GM23248 (cell line): Measurements from ENCODE around the gene RNF125. TPM values are rescaled to one million over a fixed set of nuclear protein-coding genes. Genes with fewer than 3 reads are reported as not detected.
A peak's percentile ranks its signal among the peaks of the same experiment; 100 is the strongest.
"Not testable (repeated sequence)": the region's sequence is repeated elsewhere in the genome, so short reads cannot be mapped to it uniquely, and the experiment has no call there.

Experiments used
- DNase-seq: peaks from one replicate; pipeline ENCODE4 v3.0.0-alpha.2; 2015
- H2AFZ ChIP-seq: fragments of 200-600 bp; sonication (generic); 2 replicates; pipeline ENCODE4 v1.6.1; 2016; ENCODE audit warnings: antibody characterized with exemption
- H3F3A ChIP-seq: fragments of 200-600 bp; sonication (generic); 2 replicates; pipeline ENCODE4 v1.6.1; 2016; ENCODE audit warnings: mild to moderate bottlenecking, antibody characterized with exemption, mixed run types; ENCODE audit not compliant: insufficient read depth
- H3K27ac ChIP-seq: fragments of 200-600 bp; sonication (generic); 2 replicates; pipeline ENCODE4 v1.5.1; 2016; ENCODE audit warnings: mild to moderate bottlenecking
- H3K27me3 ChIP-seq: fragments of 200-600 bp; sonication (generic); replicated peaks from 2 replicates; pipeline ENCODE4 v1.6.1; 2016; ENCODE audit warnings: mild to moderate bottlenecking; ENCODE audit not compliant: insufficient read depth
- H3K36me3 ChIP-seq: fragments of 200-600 bp; sonication (generic); 2 replicates; pipeline ENCODE4 v1.6.1; 2016; ENCODE audit warnings: low read depth, mild to moderate bottlenecking
- H3K4me1 ChIP-seq: fragments of 200-600 bp; sonication (generic); 2 replicates; pipeline ENCODE4 v1.6.1; 2016; ENCODE audit warnings: mild to moderate bottlenecking; ENCODE audit not compliant: insufficient read depth
- H3K4me2 ChIP-seq: fragments of 200-600 bp; sonication (generic); one replicate; pipeline ENCODE4 v1.6.1; 2016; ENCODE audit warnings: mild to moderate bottlenecking; ENCODE audit not compliant: unreplicated experiment
- H3K4me3 ChIP-seq: fragments of 200-600 bp; sonication (generic); 2 replicates; pipeline ENCODE4 v1.5.1; 2016; ENCODE audit warnings: mild to moderate bottlenecking
- H3K79me2 ChIP-seq: fragments of 200-600 bp; sonication (generic); 2 replicates; pipeline ENCODE4 v1.6.1; 2016; ENCODE audit warnings: mild to moderate bottlenecking; ENCODE audit not compliant: insufficient read depth
- H3K9ac ChIP-seq: fragments of 200-600 bp; sonication (generic); 2 replicates; pipeline ENCODE4 v1.6.1; 2016; ENCODE audit warnings: mild to moderate bottlenecking
- H3K9me2 ChIP-seq: fragments of 200-600 bp; sonication (generic); 2 replicates; pipeline ENCODE4 v1.6.1; 2016; ENCODE audit warnings: mixed run types, mild to moderate bottlenecking, moderate library complexity; ENCODE audit not compliant: insufficient read depth
- H3K9me3 ChIP-seq: fragments of 200-600 bp; sonication (generic); one replicate; pipeline ENCODE4 v1.6.1; 2017; ENCODE audit warnings: low read depth
- H4K20me1 ChIP-seq: fragments of 200-600 bp; sonication (generic); 2 replicates; pipeline ENCODE4 v1.6.0; 2016; ENCODE audit not compliant: insufficient read depth
- EZH2 ChIP-seq: fragments of 200-600 bp; sonication (generic); IDR thresholded peaks from 2 replicates; pipeline ENCODE4 v1.6.1; 2018; ENCODE audit warnings: antibody characterized with exemption, mild to moderate bottlenecking; ENCODE audit not compliant: insufficient read depth, poor library complexity, severe bottlenecking
- EZH2phosphoT487 ChIP-seq: fragments of 200-600 bp; sonication (generic); IDR thresholded peaks from 2 replicates; pipeline ENCODE4 v1.6.1; 2018; ENCODE audit warnings: antibody characterized with exemption, moderate library complexity, mild to moderate bottlenecking, low read depth; ENCODE audit not compliant: insufficient read depth
- WGBS, 2 experiments: methylation state at CpG; one replicate each; pipeline ENCODE4 v1.1.6; 2015 to 2017; ENCODE audit warnings: low lambda C conversion rate in 2 of 2, low coverage in 1 of 2; ENCODE audit errors: missing lambda C conversion rate in 2 of 2; 5-methylcytosine and 5-hydroxymethylcytosine counted together
- in situ Hi-C: fragments of 300-500 bp; cut with MboI; formaldehyde crosslinking; loops from 2 replicates; pipeline ENCODE4 v1.15.0; 2020
- polyA plus RNA-seq: library from polyadenylated mRNA; unstranded; fragments of >200 nt; fragmentation: Nextera tagmentation; extraction: Ambion mirVana; gene quantifications from 2 replicates; pipeline ENCODE4 v1.2.1, GENCODE V29; 2016
- total RNA-seq: library from RNA; depleted of rRNA; stranded (reverse); fragments of >200 nt; shearing (Covaris generic); gene quantifications from 2 replicates; pipeline ENCODE4 v1.2.3, GENCODE V29; 2014

RNF125 gene
- total and polyA plus RNA-seq, 2 experiments from 2014 or later, result 0.18 to 0.32 TPM

DNA sequence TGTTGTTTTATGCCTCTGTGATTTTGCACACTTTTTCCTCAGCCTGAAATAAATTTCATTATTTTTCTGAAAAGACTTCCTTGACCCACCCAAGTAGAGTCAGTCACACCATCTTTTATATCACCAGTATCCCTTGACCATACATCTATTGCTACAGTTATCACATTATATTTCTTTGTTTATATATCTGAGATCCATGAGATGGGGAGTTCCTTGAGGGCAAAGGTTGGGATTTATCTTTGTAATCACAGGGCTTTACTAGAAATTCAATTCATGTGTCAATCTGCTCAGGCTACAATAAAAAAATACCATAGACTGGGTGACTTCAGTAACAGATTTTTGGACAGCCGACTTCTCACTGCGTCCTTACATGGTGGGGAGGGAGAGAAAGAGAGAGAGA lies 60.2 kb downstream of the RNF125 start:
- Histone ChIP-seq H3K79me2 (no peaks in the 10 kb centered on the region), H3K27ac (no peak overlapping the region), H4K20me1 (no peaks in the 10 kb centered on the region), H3K9me3 (no peaks in the 10 kb centered on the region), H3K27me3 (no peaks in the 10 kb centered on the region), H3F3A (no peaks in the 10 kb centered on the region), H3K36me3 (no peaks in the 10 kb centered on the region), H3K9ac (no peak overlapping the region), H3K4me3 (no peak overlapping the region), H3K9me2 (no peaks in the 10 kb centered on the region), H2AFZ (no peak overlapping the region), H3K4me1 (no peaks in the 10 kb centered on the region), H3K4me2 (no peak overlapping the region)
- DNase-seq, result no peak
- 86 to 98% methylated on average over 2 of the region's 2 CpGs for WGBS, 2 experiments
- in situ Hi-C loops, result no loop called here
- no peak for TF ChIP-seq EZH2phosphoT487
- TF ChIP-seq EZH2, result no peak

DNA sequence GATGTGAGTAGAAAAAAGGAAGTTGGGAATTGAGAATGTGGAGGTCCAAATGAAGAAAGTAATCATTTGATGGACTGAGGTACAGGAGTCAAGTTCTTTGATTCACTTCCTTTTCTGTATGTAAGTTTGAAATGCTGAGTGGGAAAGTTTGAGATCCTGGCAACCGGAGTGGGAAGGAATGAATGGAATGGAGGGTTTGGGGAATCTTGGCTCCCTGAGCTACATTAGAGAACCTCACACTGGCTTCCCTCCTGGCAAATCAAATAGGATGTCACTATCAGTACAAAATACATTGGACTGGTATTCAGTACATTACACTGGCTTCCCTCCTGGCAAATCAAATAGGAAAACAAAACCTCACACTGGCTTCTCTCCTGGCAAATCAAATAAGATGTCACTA lies 63.3 kb downstream of the RNF125 start:
- Histone ChIP-seq H3K9me2 (no peaks in the 10 kb centered on the region), H3K36me3 (no peaks in the 10 kb centered on the region), H3K79me2 (no peaks in the 10 kb centered on the region), H3K9ac (no peak overlapping the region), H3K27ac (no peak overlapping the region), H3K9me3 (no peaks in the 10 kb centered on the region), H3K4me3 (no peak overlapping the region), H2AFZ (no peak overlapping the region), H3K4me1 (peaks cover 22% of the 10 kb centered on the region), H3K27me3 (no peaks in the 10 kb centered on the region), H3F3A (peaks cover 22% of the 10 kb centered on the region), H4K20me1 (no peaks in the 10 kb centered on the region), H3K4me2 (no peak overlapping the region)
- in situ Hi-C loops, result no loop called here
- whole genome bisulfite sequencing, 2 experiments, result 71 to 88% methylated on average over 1 of the region's 1 CpG
- no peak for TF ChIP-seq EZH2
- no peak for TF ChIP-seq EZH2phosphoT487
- DNase-seq, result peak; percentile 9

DNA sequence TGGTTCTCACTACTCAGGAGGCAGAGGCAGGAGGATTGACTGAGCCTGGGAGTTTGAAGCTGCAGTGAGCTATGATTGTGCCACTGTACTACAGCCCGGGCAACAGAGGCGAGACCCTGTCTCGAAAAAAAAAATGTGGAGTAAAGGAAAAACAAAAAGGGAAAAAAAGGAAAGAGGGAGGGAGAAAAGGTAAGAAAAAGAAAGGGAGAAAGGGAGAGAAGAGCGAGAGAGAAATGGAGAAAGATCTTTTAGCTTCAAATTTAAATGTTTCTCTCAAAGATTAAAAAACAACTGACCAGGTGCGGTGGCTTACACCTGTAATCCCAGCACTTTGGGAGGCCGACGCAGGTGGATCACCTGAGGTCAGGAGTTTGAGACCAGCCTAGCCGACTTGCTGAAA lies 65.2 kb downstream of the RNF125 start:
- Histone ChIP-seq H3K27ac (no peak overlapping the region), H2AFZ (no peak overlapping the region), H3K9me3 (no peaks in the 10 kb centered on the region), H3K4me3 (no peak overlapping the region), H4K20me1 (no peaks in the 10 kb centered on the region), H3K79me2 (no peaks in the 10 kb centered on the region), H3K27me3 (no peaks in the 10 kb centered on the region), H3K4me2 (no peak overlapping the region), H3K36me3 (no peaks in the 10 kb centered on the region), H3F3A (peaks cover 28% of the 10 kb centered on the region), H3K9me2 (no peaks in the 10 kb centered on the region), H3K9ac (no peak overlapping the region), H3K4me1 (peaks cover 28% of the 10 kb centered on the region)
- 95 to 96% methylated on average over 8 of the region's 8 CpGs for WGBS, 2 experiments
- no peak for DNase-seq
- in situ Hi-C loops, result no loop called here
- TF ChIP-seq EZH2, result no peak
- TF ChIP-seq EZH2phosphoT487, result no peak

DNA sequence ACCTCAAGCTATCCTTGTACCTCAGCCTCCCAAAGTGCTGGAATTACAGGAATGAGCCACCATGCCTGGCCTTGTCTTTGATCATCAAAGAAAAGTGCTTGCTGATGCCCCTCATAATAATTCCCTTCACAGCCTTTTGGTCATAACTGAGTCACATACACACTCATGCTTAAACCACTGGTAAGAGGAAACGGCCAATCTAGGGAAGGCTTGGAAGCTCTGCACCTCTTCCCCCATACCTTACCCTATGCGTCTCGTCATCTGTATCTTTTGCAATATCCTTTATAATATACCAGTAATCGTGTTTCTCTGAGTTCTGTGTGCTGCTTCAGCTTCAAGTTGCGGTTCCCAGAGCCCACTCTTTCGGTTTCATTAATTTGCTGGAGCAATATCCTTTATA lies 68.3 kb downstream of the RNF125 start:
- DNase-seq, result peak; percentile 89
- H4K20me1 ChIP-seq, result no peaks in the 10 kb centered on the region
- in situ Hi-C loops, result no loop called here
- peaks cover 31% of the 10 kb centered on the region for H3F3A ChIP-seq
- H3K9ac ChIP-seq, result no peak overlapping the region
- peak overlapping the region; percentile 39 for H3K4me2 ChIP-seq
- peak overlapping the region; percentile 48 for H3K27ac ChIP-seq
- no peaks in the 10 kb centered on the region for H3K79me2 ChIP-seq
- peaks cover 32% of the 10 kb centered on the region for H3K4me1 ChIP-seq
- no peak overlapping the region for H3K4me3 ChIP-seq
- no peaks in the 10 kb centered on the region for H3K27me3 ChIP-seq
- WGBS, 2 experiments, result 24 to 25% methylated on average over 6 of the region's 6 CpGs
- no peaks in the 10 kb centered on the region for H3K9me3 ChIP-seq
- H3K36me3 ChIP-seq, result no peaks in the 10 kb centered on the region
- TF ChIP-seq EZH2phosphoT487 (no peak), EZH2 (no peak)
- H2AFZ ChIP-seq, result no peak overlapping the region; the same call in 1 of the 2 replicates
- no peaks in the 10 kb centered on the region for H3K9me2 ChIP-seq

DNA sequence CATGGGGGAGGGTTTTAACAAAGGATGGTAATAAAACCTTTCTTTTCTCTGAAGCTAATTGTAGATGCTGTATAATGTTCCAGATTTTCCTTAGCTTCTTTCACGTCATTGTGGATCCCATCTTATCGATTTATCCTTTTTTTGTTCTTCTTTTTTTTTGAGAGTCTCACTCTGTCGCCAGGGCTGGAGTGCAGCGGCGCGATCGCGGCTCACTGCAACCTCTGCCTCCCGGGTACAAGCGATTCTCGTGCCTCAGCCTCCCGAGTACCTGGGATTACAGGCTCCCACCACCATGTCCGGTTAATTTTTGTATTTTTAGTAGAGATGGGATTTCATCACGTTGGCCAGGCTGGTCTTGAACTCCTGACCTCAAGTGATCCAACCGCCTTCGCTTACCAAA lies 72.2 kb downstream of the RNF125 start:
- H3K4me3 ChIP-seq, H3K9me2 ChIP-seq, H2AFZ ChIP-seq, H3K27ac ChIP-seq, H3K27me3 ChIP-seq, H3K36me3 ChIP-seq, H3K4me2 ChIP-seq, H4K20me1 ChIP-seq, in situ Hi-C loops, H3K9ac ChIP-seq, H3K9me3 ChIP-seq, DNase-seq: not testable (repeated sequence)
- WGBS, 2 experiments, result 95 to 96% methylated on average over 16 of the region's 16 CpGs
- peaks cover 24% of the 10 kb centered on the region for H3F3A ChIP-seq
- H3K79me2 ChIP-seq, result peaks cover 29% of the 10 kb centered on the region
- H3K4me1 ChIP-seq, result peaks cover 26% of the 10 kb centered on the region
